ENCODE results near the gene KRTAP3-1.

DNA sequence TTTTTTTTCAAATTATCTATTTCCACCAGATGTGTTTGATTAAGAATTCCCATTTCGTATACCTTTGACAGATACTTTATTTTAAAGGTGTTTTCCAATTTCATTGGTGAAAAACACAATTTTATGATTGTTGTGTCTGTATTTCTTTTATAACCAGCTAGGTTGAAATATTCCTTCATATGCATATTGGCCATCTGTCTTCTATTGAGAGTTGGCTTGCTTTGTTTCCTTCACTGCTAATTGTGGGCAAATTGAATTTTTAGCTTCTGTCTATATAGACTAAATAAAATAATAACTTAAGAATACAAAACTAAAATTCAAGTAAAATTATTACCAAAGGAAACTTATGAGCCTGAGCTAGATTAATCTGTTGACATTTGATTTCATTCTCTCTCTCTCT lies 13.8 kb downstream of the KRTAP3-1 start:
- no peak for TF ChIP-seq POLR2A (IDR thresholded peaks at IDR 0.05)
- TF ChIP-seq, protein P1, sequence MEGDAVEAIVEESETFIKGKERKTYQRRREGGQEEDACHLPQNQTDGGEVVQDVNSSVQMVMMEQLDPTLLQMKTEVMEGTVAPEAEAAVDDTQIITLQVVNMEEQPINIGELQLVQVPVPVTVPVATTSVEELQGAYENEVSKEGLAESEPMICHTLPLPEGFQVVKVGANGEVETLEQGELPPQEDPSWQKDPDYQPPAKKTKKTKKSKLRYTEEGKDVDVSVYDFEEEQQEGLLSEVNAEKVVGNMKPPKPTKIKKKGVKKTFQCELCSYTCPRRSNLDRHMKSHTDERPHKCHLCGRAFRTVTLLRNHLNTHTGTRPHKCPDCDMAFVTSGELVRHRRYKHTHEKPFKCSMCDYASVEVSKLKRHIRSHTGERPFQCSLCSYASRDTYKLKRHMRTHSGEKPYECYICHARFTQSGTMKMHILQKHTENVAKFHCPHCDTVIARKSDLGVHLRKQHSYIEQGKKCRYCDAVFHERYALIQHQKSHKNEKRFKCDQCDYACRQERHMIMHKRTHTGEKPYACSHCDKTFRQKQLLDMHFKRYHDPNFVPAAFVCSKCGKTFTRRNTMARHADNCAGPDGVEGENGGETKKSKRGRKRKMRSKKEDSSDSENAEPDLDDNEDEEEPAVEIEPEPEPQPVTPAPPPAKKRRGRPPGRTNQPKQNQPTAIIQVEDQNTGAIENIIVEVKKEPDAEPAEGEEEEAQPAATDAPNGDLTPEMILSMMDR (IDR thresholded peaks at IDR 0.05), result no peak
